ENCODE data around the gene CDK5R2.

DNA sequence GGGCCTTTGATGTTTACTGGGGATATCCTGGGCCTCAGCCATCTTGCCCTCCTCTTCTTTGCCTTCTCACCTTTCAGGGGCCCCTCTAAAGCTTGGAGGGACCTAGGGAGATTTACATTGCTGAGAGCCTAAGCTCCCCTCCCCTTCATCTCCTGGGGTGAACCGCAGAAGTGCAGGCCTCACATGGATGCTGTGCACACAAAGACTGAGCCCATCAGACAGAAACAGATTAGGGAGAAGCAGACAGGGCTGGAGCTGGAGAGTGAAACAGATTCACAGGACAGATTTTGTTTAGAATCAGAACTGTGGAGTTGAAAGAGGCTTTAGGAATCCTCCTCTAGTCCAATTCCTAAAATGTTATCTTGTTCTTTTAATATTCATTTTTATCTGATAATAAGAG lies 3.4 kb upstream of the CDK5R2 start:
- TF ChIP-seq, protein P1, sequence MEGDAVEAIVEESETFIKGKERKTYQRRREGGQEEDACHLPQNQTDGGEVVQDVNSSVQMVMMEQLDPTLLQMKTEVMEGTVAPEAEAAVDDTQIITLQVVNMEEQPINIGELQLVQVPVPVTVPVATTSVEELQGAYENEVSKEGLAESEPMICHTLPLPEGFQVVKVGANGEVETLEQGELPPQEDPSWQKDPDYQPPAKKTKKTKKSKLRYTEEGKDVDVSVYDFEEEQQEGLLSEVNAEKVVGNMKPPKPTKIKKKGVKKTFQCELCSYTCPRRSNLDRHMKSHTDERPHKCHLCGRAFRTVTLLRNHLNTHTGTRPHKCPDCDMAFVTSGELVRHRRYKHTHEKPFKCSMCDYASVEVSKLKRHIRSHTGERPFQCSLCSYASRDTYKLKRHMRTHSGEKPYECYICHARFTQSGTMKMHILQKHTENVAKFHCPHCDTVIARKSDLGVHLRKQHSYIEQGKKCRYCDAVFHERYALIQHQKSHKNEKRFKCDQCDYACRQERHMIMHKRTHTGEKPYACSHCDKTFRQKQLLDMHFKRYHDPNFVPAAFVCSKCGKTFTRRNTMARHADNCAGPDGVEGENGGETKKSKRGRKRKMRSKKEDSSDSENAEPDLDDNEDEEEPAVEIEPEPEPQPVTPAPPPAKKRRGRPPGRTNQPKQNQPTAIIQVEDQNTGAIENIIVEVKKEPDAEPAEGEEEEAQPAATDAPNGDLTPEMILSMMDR (IDR thresholded peaks at IDR 0.05; ENCODE audit: poor library complexity, severe bottlenecking) = no peak
- no peak for TF ChIP-seq POLR2AphosphoS5 (IDR thresholded peaks at IDR 0.05)
- no peak for TF ChIP-seq EP300 (conservative IDR thresholded peaks at IDR 0.05; ENCODE audit: poor library complexity, severe bottlenecking)
- no peak for TF ChIP-seq TAF1 (IDR thresholded peaks at IDR 0.05; ENCODE audit: low read depth)
- TF ChIP-seq EZH2 (IDR thresholded peaks at IDR 0.05; ENCODE audit: borderline replicate concordance, insufficient read depth, low read length, poor library complexity, severe bottlenecking) = no peak
- TF ChIP-seq, protein P2, sequence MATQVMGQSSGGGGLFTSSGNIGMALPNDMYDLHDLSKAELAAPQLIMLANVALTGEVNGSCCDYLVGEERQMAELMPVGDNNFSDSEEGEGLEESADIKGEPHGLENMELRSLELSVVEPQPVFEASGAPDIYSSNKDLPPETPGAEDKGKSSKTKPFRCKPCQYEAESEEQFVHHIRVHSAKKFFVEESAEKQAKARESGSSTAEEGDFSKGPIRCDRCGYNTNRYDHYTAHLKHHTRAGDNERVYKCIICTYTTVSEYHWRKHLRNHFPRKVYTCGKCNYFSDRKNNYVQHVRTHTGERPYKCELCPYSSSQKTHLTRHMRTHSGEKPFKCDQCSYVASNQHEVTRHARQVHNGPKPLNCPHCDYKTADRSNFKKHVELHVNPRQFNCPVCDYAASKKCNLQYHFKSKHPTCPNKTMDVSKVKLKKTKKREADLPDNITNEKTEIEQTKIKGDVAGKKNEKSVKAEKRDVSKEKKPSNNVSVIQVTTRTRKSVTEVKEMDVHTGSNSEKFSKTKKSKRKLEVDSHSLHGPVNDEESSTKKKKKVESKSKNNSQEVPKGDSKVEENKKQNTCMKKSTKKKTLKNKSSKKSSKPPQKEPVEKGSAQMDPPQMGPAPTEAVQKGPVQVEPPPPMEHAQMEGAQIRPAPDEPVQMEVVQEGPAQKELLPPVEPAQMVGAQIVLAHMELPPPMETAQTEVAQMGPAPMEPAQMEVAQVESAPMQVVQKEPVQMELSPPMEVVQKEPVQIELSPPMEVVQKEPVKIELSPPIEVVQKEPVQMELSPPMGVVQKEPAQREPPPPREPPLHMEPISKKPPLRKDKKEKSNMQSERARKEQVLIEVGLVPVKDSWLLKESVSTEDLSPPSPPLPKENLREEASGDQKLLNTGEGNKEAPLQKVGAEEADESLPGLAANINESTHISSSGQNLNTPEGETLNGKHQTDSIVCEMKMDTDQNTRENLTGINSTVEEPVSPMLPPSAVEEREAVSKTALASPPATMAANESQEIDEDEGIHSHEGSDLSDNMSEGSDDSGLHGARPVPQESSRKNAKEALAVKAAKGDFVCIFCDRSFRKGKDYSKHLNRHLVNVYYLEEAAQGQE (IDR thresholded peaks at IDR 0.05; ENCODE audit: borderline replicate concordance) = no peak
- no peak for TF ChIP-seq RAD21 (conservative IDR thresholded peaks at IDR 0.05)
- TF ChIP-seq MXI1 (conservative IDR thresholded peaks at IDR 0.05; ENCODE audit: poor library complexity, severe bottlenecking) = no peak

Measured in neural cell (in vitro differentiated cells).